ENCODE results near the gene IGFBP4. TPM values are rescaled to one million over a fixed set of nuclear protein-coding genes. Genes with fewer than 3 reads are reported as not detected.

The IGFBP4 gene
- total and polyA plus RNA-seq, 7 donors = 30.3 to 440 (median 242) TPM

DNA sequence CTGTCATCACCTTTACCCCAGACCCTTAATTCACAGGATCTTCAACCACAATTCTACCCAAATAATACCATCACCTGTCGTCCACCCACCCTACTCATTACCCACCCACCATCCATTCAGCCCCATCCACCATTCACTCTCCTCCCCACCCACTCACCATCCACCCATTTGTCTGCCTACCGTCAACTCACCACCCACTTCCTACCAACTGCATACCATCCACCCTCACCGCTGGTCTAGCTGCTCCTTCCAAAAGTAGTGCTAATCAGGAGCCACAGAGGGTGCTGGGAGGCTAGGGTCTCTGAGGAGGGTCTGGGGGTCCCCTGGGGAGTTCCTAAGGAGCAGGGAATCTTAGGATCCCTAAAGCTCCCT is 12.0 kb upstream of the IGFBP4 start:
- Histone ChIP-seq H3K4me1 (peaks cover 0 to 37% (median 30%) of the 10 kb centered on the region in 4 donors), H3K36me3 (no peaks in the 10 kb centered on the region), H3K4me3 (no peak overlapping the region), H3K27ac (no peak overlapping the region), H3K27me3 (no peaks in the 10 kb centered on the region), H3K9me3 (no peaks in the 10 kb centered on the region)
- no peak for TF ChIP-seq POLR2A (IDR thresholded peaks at IDR 0.05)
- DNase-seq = peak; percentile 30
- intact Hi-C loops (cut with DNase I) = no loop called here
- 90 to 93% methylated on average over 3 of the region's 3 CpGs for WGBS, 2 donors

DNA sequence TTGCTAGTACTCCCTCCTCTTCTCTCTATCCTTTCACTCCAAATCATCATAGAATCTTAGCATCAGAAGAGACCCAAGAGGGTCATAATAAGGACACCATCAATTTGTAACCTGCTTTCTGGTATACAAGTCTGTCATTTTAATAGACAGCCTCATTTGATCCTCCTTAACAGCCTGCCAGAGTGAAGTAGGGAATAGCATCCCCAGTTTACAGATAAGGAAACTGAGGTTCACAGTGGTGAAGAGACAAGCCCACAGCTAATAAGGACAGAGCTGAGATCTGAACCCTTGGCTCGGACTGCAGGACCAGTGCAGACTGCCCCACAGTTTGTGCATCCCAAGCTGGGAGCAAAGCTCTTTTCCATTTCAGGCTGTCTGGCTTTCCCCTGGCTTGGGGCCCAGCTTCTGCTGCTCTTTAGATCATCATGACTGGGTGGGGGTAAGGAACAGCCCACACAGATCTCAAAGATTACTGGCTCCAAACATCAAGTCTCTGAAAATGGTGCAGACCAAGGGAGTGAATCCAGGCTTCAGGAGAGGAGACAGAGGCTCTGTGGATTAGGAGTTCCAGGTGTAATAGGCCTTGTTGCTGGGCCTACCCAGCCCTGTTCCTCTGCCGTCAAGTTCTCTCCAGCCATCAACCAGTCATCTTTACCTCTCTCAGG is 10.3 kb upstream of the IGFBP4 start:
- H3K27ac ChIP-seq = peak overlapping the region; percentile 80 to 92 (median 83)
- no peaks in the 10 kb centered on the region for H3K36me3 ChIP-seq
- H3K27me3 ChIP-seq = no peaks in the 10 kb centered on the region
- H3K9me3 ChIP-seq = no peaks in the 10 kb centered on the region
- DNase-seq = peak; percentile 92
- H3K4me3 ChIP-seq = no peak overlapping the region
- TF ChIP-seq POLR2AphosphoS5 (IDR thresholded peaks at IDR 0.05) (peak; percentile 8 to 61 (median 58)), EP300 (IDR thresholded peaks at IDR 0.05) (no peak)
- 60 to 70% methylated on average over 2 of the region's 2 CpGs for WGBS, 2 donors
- peaks cover 0 to 51% (median 44%) of the 10 kb centered on the region in 4 donors for H3K4me1 ChIP-seq
- intact Hi-C loops (cut with DNase I) = no loop called here

DNA sequence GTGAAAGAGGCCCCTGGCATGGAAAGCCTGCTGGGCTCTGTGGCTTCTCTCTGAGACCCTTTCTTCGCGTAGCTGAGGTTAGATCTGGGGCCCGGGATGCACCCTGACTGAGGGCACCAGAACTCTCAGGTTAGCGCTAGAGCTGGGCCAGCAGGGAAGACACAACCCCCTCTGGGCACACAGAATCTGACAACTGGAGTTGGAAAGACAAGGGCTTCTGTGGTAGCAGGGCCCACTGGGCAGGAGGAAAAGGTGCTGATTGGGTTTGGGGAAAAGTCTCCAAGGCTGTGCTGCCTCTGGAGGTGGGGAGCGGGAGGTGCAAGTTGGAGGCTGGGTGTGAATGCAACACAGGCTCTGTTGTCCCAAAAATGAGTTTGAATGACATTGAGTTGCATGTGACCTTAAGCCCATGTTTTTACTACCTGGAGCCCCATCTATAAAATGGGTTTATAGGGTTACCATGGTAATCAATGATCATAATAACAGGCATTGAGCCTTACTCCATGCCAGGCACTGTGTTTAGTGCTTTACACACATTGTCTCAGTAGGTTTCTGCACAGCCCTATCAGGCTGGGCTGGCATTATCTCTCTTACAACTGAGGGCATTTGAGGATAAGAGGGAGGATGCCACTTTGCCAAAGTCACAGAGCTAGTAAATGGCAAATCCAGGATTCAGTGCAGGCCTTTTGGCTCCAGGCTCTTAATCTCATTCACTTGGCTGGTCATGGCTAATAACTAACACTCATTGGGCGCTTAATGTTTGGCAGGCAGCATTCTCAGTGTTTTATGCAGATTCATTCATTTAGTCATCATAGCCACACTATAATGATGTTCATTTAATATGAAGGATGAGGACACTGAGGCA is 9.5 kb upstream of the IGFBP4 start:
- H3K4me1 ChIP-seq = peaks cover 0 to 52% (median 44%) of the 10 kb centered on the region in 4 donors
- peak; percentile 71 for DNase-seq
- H3K9me3 ChIP-seq = no peaks in the 10 kb centered on the region
- H3K27ac ChIP-seq = peak overlapping the region; percentile 80 to 92 (median 83)
- intact Hi-C loops (cut with DNase I) = no loop called here
- H3K36me3 ChIP-seq = no peaks in the 10 kb centered on the region
- 83 to 88% methylated on average over 6 of the region's 6 CpGs for WGBS, 2 donors
- peak in 2 of 4 donors; percentile 55 to 60 for TF ChIP-seq POLR2AphosphoS5 (IDR thresholded peaks at IDR 0.05)
- peak in 3 of 4 experiments; percentile 17 to 47 (median 41) for TF ChIP-seq CTCF (IDR thresholded peaks at IDR 0.05)
- no peak for TF ChIP-seq EP300 (IDR thresholded peaks at IDR 0.05)
- TF ChIP-seq POLR2A (IDR thresholded peaks at IDR 0.05) = no peak
- H3K27me3 ChIP-seq = no peaks in the 10 kb centered on the region
- H3K4me3 ChIP-seq = no peak overlapping the region

DNA sequence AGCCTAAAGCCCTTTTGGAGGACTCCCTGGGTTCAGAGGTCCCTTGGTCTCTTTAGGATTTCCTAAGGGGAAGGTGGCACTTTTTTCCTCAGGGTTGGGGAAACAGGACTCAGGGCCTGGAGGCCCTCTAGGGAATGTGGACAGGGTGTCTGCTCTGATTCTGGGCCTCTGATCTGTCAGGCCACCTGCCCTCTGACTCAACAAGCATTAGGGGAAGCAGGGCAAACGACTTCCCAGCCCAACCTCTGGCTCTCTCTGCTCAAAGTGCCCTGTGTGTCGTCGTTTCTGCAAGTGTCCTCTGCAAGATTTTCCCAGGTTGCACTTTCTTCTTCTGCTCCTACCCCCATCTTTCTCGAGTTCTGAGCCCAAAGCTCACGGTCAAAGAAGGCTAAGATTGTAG is 6.6 kb upstream of the IGFBP4 start:
- TF ChIP-seq CTCF (IDR thresholded peaks at IDR 0.05) (no peak), POLR2A (IDR thresholded peaks at IDR 0.05) (no peak), EP300 (IDR thresholded peaks at IDR 0.05) (no peak), POLR2AphosphoS5 (IDR thresholded peaks at IDR 0.05) (no peak)
- Histone ChIP-seq H3K27ac (peak overlapping the region in 3 of 4 donors; percentile 39 to 92 (median 83)), H3K27me3 (no peaks in the 10 kb centered on the region), H3K36me3 (no peaks in the 10 kb centered on the region), H3K4me3 (no peak overlapping the region), H3K4me1 (peaks cover 0 to 58% (median 50%) of the 10 kb centered on the region in 4 donors), H3K9me3 (no peaks in the 10 kb centered on the region)
- 76 to 77% methylated on average over 5 of the region's 5 CpGs for WGBS, 2 donors
- intact Hi-C loops (cut with DNase I) = no loop called here
- DNase-seq = no peak

DNA sequence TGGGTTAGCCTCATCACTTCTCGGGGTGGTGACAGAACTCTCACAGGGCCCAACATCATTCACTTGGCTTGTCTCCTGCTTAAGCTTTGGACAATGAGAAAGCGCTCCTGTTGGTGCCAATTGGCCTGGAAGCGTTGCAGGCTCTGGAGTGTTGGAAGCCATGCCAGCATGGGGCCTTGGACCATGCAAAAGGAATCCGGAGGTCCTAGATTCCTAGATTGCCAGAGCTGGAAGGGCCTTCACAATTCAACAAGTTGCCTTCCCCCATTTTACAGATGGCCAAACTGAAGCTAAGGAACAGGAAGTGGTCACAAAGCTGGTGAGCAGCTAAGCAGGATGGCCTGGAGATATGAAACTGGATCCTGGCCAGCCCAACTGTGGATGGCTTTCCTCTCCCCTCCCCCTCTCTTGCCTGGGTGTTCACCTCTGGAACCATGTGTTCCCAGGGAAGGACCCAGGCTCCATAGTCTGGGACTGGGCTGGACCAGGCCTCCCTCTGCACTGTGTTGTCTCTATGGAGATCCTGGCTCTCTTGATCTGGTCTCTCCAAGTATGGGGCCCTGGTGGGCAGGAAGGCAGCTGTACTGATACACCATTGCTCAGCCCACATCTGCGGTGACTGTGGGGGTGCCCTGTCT is 6.0 kb upstream of the IGFBP4 start:
- H3K4me1 ChIP-seq = peaks cover 0 to 59% (median 52%) of the 10 kb centered on the region in 4 donors
- no peaks in the 10 kb centered on the region for H3K9me3 ChIP-seq
- no peak overlapping the region for H3K4me3 ChIP-seq
- H3K27ac ChIP-seq = peak overlapping the region in 3 of 4 donors; percentile 39 to 92 (median 83)
- 91 to 96% methylated on average over 5 of the region's 5 CpGs for WGBS, 2 donors
- DNase-seq = peak; percentile 63
- intact Hi-C loops (cut with DNase I) = no loop called here
- H3K36me3 ChIP-seq = no peaks in the 10 kb centered on the region
- no peak for TF ChIP-seq POLR2AphosphoS5 (IDR thresholded peaks at IDR 0.05)
- no peak for TF ChIP-seq EP300 (IDR thresholded peaks at IDR 0.05)
- no peaks in the 10 kb centered on the region for H3K27me3 ChIP-seq

DNA sequence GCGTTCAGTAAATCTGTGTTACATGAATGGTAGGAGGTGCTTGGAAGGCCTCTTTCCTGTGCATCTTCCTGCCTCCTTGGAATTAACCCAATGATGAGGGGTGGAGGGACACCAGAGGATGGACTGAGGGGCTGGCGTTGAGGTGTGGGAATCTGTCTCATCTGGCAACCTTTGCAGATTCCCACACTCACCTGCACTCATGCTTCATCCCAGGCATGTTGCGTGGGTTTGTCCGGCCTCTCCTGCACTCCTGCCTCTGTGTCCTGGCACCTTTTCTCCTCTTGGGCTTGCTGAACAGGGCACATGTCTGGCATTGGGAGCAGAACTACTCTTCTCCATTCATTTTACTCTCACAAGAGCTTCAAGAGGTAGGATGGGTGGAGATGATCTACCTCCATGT is 3.1 kb upstream of the IGFBP4 start:
- intact Hi-C loops (cut with DNase I) = loop anchor here (5.0 kb wide), 1 partner anchor 112 kb away; no protein-coding TSS in a partner anchor
- TF ChIP-seq EP300 (IDR thresholded peaks at IDR 0.05) = no peak
- no peak for TF ChIP-seq CTCF (IDR thresholded peaks at IDR 0.05)
- TF ChIP-seq POLR2AphosphoS5 (IDR thresholded peaks at IDR 0.05) = no peak
- no peak for TF ChIP-seq POLR2A (IDR thresholded peaks at IDR 0.05)
- Histone ChIP-seq H3K27ac (no peak overlapping the region), H3K36me3 (no peaks in the 10 kb centered on the region), H3K4me1 (peaks cover 0 to 36% (median 30%) of the 10 kb centered on the region in 4 donors), H3K9me3 (no peaks in the 10 kb centered on the region), H3K4me3 (no peak overlapping the region), H3K27me3 (no peaks in the 10 kb centered on the region)
- 87 to 88% methylated on average over 4 of the region's 4 CpGs for WGBS, 2 donors
- DNase-seq = no peak

Measured in sigmoid colon (tissue), 7 donors.